Measurements from ENCODE around the gene GRID2IP.

The GRID2IP gene

DNA sequence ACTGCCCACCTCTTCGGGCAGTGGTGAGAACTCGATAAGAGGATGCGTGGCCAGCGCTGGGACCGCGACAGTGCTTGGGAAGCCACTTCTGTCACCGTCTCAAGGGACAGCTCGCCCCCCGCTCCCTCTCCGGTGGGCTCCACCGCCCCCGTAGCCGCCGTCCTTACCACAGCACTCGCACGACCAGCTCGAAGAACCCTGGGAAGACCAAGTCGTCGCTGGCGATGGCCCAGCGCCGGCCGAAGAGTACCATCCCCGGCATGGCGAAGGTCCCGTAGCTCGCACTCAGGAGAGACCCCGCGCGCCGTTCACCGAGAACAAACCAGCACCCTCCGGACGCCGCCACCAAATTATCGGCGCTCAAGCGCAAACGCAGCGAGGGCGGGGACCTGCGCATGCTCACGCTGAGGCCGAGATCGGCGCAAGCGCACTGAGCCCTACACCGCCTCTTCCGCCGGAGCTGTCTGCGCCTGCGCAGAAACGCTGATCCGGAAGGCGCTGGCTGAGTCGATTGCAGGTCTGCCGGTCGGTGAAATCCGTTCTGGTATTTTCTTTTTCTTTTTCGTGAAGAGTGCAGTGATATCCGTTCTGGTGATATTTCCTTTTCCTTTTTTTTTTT, 103.6 kb downstream of the GRID2IP start, which contains the start of gene DAGLB:
Gene DAGLB, minus strand, starts transcription at position 374 of the 619 bp plus-strand sequence. Its CDS starts 112 bp downstream, at position 262.
- DNase-seq (ENCODE audit: low read depth in 2 of 2), result peak; percentile 85 to 90
